SK-N-SH (cell line): ENCODE results near the gene PPM1A. TPM values are rescaled to one million over a fixed set of nuclear protein-coding genes. Genes with fewer than 3 reads are reported as not detected.

Experiments
- CTCF ChIA-PET: fragments of 300-600, 350-600 bp; formaldehyde crosslinking; extraction: SDS; loops from one replicate; lab custom pipeline; 2021; lab: Yijun Ruan, JAX
- POLR2A ChIA-PET: fragments of 350-600 bp; sonication (Branson Sonifier 250); formaldehyde crosslinking; extraction: SDS; loops from one replicate; lab custom pipeline; 2020; ENCODE audit warnings: antibody characterized with exemption, inconsistent platforms; lab: Yijun Ruan, JAX
- DNase-seq: peaks from one replicate; pipeline ENCODE4 v3.0.0; 2012
- H2AFZ ChIP-seq: fragments of 200-600 bp; sonication (generic); 2 replicates; pipeline ENCODE4 v1.8.1; 2016; ENCODE audit warnings: antibody characterized with exemption, mild to moderate bottlenecking, low read depth
- H3F3A ChIP-seq: fragments of 200-600 bp; sonication (generic); replicated peaks from 2 replicates; pipeline ENCODE3; 2016; ENCODE audit warnings: antibody characterized with exemption, mild to moderate bottlenecking; ENCODE audit not compliant: insufficient read depth
- H3K27ac ChIP-seq, 2 experiments: fragments of 200-500 bp in 1 of 2; fragments of 200-600 bp in 1 of 2; sonication (Bioruptor generic) in 1 of 2; sonication (generic), shearing (Covaris generic) in 1 of 2; 2 replicates each; pipeline versions ENCODE4 v1.5.1 to v1.6.1; 2014 to 2016; ENCODE audit warnings: low read depth in 2 of 2, inconsistent platforms in 1 of 2, low read length in 1 of 2, mild to moderate bottlenecking in 1 of 2, mixed read lengths in 1 of 2
- H3K27me3 ChIP-seq: fragments of 200-600 bp; sonication (generic), shearing (Covaris generic); 2 replicates; pipeline ENCODE4 v1.6.1; 2016; ENCODE audit warnings: mixed run types; ENCODE audit not compliant: insufficient read depth
- H3K36me3 ChIP-seq, 2 experiments: fragments of 200-500 bp in 1 of 2; fragments of 200-600 bp in 1 of 2; sonication (Bioruptor generic) in 1 of 2; sonication (generic) in 1 of 2; replicated peaks in 1 of 2; 2 replicates each; pipeline versions ENCODE3 to v1.5.1; 2014 to 2016; ENCODE audit warnings: low read length in 1 of 2, mild to moderate bottlenecking in 1 of 2; ENCODE audit not compliant: insufficient read depth in 2 of 2, control insufficient read depth in 1 of 2
- H3K4me1 ChIP-seq, 2 experiments: fragments of 200-500 bp in 1 of 2; fragments of 200-600 bp in 1 of 2; sonication (Bioruptor generic) in 1 of 2; sonication (generic), shearing (Covaris generic) in 1 of 2; 2 replicates each; pipeline versions ENCODE4 v1.5.1 to v1.6.1; 2014 to 2016; ENCODE audit warnings: low read depth in 1 of 2, low read length in 1 of 2, mixed run types in 1 of 2; ENCODE audit not compliant: insufficient read depth in 2 of 2, control insufficient read depth in 1 of 2
- H3K4me2 ChIP-seq: fragments of 200-600 bp; sonication (generic), shearing (Covaris generic); 2 replicates; pipeline ENCODE4 v1.6.1; 2017; ENCODE audit warnings: mixed run types
- H3K4me3 ChIP-seq, 2 experiments: fragments of 200-500 bp in 1 of 2; fragments of 200-600 bp in 1 of 2; sonication (Bioruptor generic) in 1 of 2; sonication (generic), shearing (Covaris generic) in 1 of 2; 2 replicates each; pipeline versions ENCODE4 v1.5.1 to v1.8.1; 2014 to 2016; ENCODE audit warnings: low read depth in 2 of 2, inconsistent platforms in 1 of 2, low read length in 1 of 2, mild to moderate bottlenecking in 1 of 2, mixed read lengths in 1 of 2, moderate library complexity in 1 of 2
- H3K79me2 ChIP-seq: fragments of 200-600 bp; sonication (generic); 2 replicates; pipeline ENCODE4 v1.8.1; 2017; ENCODE audit warnings: mild to moderate bottlenecking; ENCODE audit not compliant: insufficient read depth
- H3K9ac ChIP-seq: fragments of 200-600 bp; sonication (generic); 2 replicates; pipeline ENCODE4 v1.6.1; 2017; ENCODE audit warnings: mixed run types
- H3K9me2 ChIP-seq: fragments of 200-600 bp; sonication (generic); 2 replicates; pipeline ENCODE4 v1.6.1; 2017; ENCODE audit warnings: mixed run types
- H3K9me3 ChIP-seq: fragments of 200-600 bp; sonication (generic); 2 replicates; pipeline ENCODE4 v1.6.1; 2017; ENCODE audit warnings: mixed run types, mild to moderate bottlenecking, moderate library complexity
- H4K20me1 ChIP-seq: fragments of 200-600 bp; sonication (generic); 2 replicates; pipeline ENCODE4 v1.6.1; 2017; ENCODE audit warnings: mild to moderate bottlenecking, mixed run types; ENCODE audit not compliant: insufficient read depth
- EZH2phosphoT487 ChIP-seq: fragments of 200-600 bp; sonication (generic); IDR thresholded peaks from 2 replicates; pipeline ENCODE4 v1.6.1; 2017; ENCODE audit warnings: low read depth, mixed run types, mild to moderate bottlenecking, antibody characterized with exemption, moderate library complexity, borderline replicate concordance
- MAX ChIP-seq: IDR thresholded peaks from 2 replicates; pipeline ENCODE4 v1.4.0; 2012; ENCODE audit warnings: low read depth
- MEF2A ChIP-seq: IDR thresholded peaks from 2 replicates; pipeline ENCODE4 v1.4.0; 2012; ENCODE audit warnings: low read depth, borderline replicate concordance
- NRF1 ChIP-seq: IDR thresholded peaks from 2 replicates; pipeline ENCODE4 v1.6.1; 2012; ENCODE audit warnings: low read depth, mild to moderate bottlenecking, low read length
- SIN3A ChIP-seq: IDR thresholded peaks from 2 replicates; pipeline ENCODE4 v1.6.1; 2012; ENCODE audit warnings: low read depth, mild to moderate bottlenecking, low read length, moderate library complexity, borderline replicate concordance
- SMC3 ChIP-seq: IDR thresholded peaks from 2 replicates; pipeline ENCODE4 v1.6.1; 2012; ENCODE audit warnings: low read depth, low read length, improper control_type of control experiment
- TCF12 ChIP-seq: IDR thresholded peaks from 2 replicates; pipeline ENCODE4 v1.4.0; 2012
- ZBTB33 ChIP-seq: IDR thresholded peaks from 2 replicates; pipeline ENCODE4 v1.4.0; 2012; ENCODE audit warnings: low read depth, borderline replicate concordance
- WGBS: methylation state at CpG from one replicate; pipeline ENCODE4 v1.1.6; 2017; ENCODE audit warnings: low lambda C conversion rate; 5-methylcytosine and 5-hydroxymethylcytosine counted together
- polyA plus RNA-seq, 3 experiments: library from polyadenylated mRNA; depleted of rRNA; stranded (reverse); fragments of >200 nt; gene quantifications; 2 replicates each; pipeline ENCODE4 v1.2.3, GENCODE V29; 2012
- TF ChIP-seq, protein P1 (sequence below): fragments of 200-600 bp; sonication (generic); IDR thresholded peaks from 2 replicates; pipeline ENCODE4 v1.6.1; 2017; ENCODE audit warnings: antibody characterized with exemption, mild to moderate bottlenecking, moderate library complexity
- TF ChIP-seq, protein P2 (sequence below): IDR thresholded peaks from 2 replicates; pipeline ENCODE4; 2012

Gene PPM1A
- polyA plus RNA-seq, 1 of the 3 experiments (the other 2 are of a cell fraction): 12.3 TPM

GRCh38 chr14:60233891-60234290 lies 15.1 kb upstream of the PPM1A start:
- TF ChIP-seq MAX (no peak), SIN3A (no peak), TCF12 (no peak), NRF1 (no peak), SMC3 (no peak), MEF2A (no peak), EZH2phosphoT487 (no peak)
- TF ChIP-seq, protein P1, sequence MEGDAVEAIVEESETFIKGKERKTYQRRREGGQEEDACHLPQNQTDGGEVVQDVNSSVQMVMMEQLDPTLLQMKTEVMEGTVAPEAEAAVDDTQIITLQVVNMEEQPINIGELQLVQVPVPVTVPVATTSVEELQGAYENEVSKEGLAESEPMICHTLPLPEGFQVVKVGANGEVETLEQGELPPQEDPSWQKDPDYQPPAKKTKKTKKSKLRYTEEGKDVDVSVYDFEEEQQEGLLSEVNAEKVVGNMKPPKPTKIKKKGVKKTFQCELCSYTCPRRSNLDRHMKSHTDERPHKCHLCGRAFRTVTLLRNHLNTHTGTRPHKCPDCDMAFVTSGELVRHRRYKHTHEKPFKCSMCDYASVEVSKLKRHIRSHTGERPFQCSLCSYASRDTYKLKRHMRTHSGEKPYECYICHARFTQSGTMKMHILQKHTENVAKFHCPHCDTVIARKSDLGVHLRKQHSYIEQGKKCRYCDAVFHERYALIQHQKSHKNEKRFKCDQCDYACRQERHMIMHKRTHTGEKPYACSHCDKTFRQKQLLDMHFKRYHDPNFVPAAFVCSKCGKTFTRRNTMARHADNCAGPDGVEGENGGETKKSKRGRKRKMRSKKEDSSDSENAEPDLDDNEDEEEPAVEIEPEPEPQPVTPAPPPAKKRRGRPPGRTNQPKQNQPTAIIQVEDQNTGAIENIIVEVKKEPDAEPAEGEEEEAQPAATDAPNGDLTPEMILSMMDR: no peak
- H3K9me2 ChIP-seq: no peaks in the 10 kb centered on the region
- no peak for DNase-seq
- no peaks in the 10 kb centered on the region for H3F3A ChIP-seq
- H3K4me2 ChIP-seq: no peak overlapping the region
- H3K27ac ChIP-seq: no peak overlapping the region
- H3K9me3 ChIP-seq: peaks cover 6% of the 10 kb centered on the region
- H3K27me3 ChIP-seq: no peaks in the 10 kb centered on the region
- H2AFZ ChIP-seq: no peak overlapping the region
- H3K36me3 ChIP-seq: no peaks in the 10 kb centered on the region
- H3K79me2 ChIP-seq: no peaks in the 10 kb centered on the region
- H4K20me1 ChIP-seq: no peaks in the 10 kb centered on the region
- H3K4me3 ChIP-seq: no peak overlapping the region
- ChIA-PET CTCF (interaction anchor here (0.6 to 1.4 kb wide), 2 partner anchors 9 to 774 kb away, joined by 3 read pairs; no protein-coding TSS in a partner anchor), POLR2A (no interaction called here)
- H3K4me1 ChIP-seq: no peaks in the 10 kb centered on the region
- no peak overlapping the region for H3K9ac ChIP-seq

- H3F3A ChIP-seq: no peaks in the 10 kb centered on the region
- ChIA-PET POLR2A (no interaction called here), CTCF (no interaction called here)
- H3K27ac ChIP-seq: no peak overlapping the region
- H3K9me3 ChIP-seq: peaks cover 6% of the 10 kb centered on the region
- H3K9me2 ChIP-seq: no peaks in the 10 kb centered on the region
- H3K27me3 ChIP-seq: no peaks in the 10 kb centered on the region
- 23% methylated on average over 2 of the region's 2 CpGs for WGBS
- TF ChIP-seq, protein P1: no peak
- TF ChIP-seq, protein P2, sequence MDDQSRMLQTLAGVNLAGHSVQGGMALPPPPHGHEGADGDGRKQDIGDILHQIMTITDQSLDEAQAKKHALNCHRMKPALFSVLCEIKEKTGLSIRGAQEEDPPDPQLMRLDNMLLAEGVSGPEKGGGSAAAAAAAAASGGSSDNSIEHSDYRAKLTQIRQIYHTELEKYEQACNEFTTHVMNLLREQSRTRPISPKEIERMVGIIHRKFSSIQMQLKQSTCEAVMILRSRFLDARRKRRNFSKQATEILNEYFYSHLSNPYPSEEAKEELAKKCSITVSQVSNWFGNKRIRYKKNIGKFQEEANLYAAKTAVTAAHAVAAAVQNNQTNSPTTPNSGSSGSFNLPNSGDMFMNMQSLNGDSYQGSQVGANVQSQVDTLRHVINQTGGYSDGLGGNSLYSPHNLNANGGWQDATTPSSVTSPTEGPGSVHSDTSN: peak; percentile 55; the same call in 1 of the 2 replicates
- TF ChIP-seq ZBTB33: no peak
- TF ChIP-seq, all 33 proteins: peak for 1
- no peaks in the 10 kb centered on the region for H3K36me3 ChIP-seq
- no peaks in the 10 kb centered on the region for H4K20me1 ChIP-seq
- no peak overlapping the region for H3K4me3 ChIP-seq
- no peak overlapping the region for H2AFZ ChIP-seq
- no peak overlapping the region for H3K9ac ChIP-seq
- H3K79me2 ChIP-seq: no peaks in the 10 kb centered on the region
- no peak for DNase-seq
- H3K4me1 ChIP-seq: no peaks in the 10 kb centered on the region
- H3K4me2 ChIP-seq: no peak overlapping the region
These were observed 13.6 kb upstream of the PPM1A start for GRCh38 chr14:60235440-60235839.
